ENCODE measurements around the gene SPATA32.

GRCh38 chr17:45230410-45230786 is 31.5 kb downstream of the SPATA32 start:
- TF ChIP-seq POLR2A (IDR thresholded peaks at IDR 0.05) (no peak), CTCF (IDR thresholded peaks at IDR 0.05) (no peak)

Measured in uterus (tissue), 2 donors.